ENCODE data around the gene C13orf46. TPM values are rescaled to one million over a fixed set of nuclear protein-coding genes. Genes with fewer than 3 reads are reported as not detected.

Gene C13orf46
- total RNA-seq, 2 donors from 2014 or later, result 0.61 to 3.6 TPM

- ATAC-seq, result no peak
- H3K9me3 Mint-ChIP-seq, result no peaks in the 10 kb centered on the region
- peaks cover 23 to 26% of the 10 kb centered on the region in 2 donors for H3K36me3 Mint-ChIP-seq
- peak overlapping the region in 1 of 2 donors; percentile 15 for H3K27ac Mint-ChIP-seq
- DNase-seq (ENCODE audit: low spot score in 2 of 2), result peak in 1 of 2 donors; percentile 50
Observed at GRCh38 chr13:113981194-113981605, 7.3 kb upstream of the C13orf46 start.

- ATAC-seq (no peak), DNase-seq (ENCODE audit: low spot score in 2 of 2) (no peak)
- no peaks in the 10 kb centered on the region for H3K9me3 Mint-ChIP-seq
- H3K27ac Mint-ChIP-seq, result peak overlapping the region in 1 of 2 donors; percentile 15
- H3K36me3 Mint-ChIP-seq, result peaks cover 23 to 26% of the 10 kb centered on the region in 2 donors
Observed at GRCh38 chr13:113980489-113981064, 6.7 kb upstream of the C13orf46 start.

GRCh38 chr13:113979791-113980471, 6.1 kb upstream of the C13orf46 start:
- peaks cover 23 to 26% of the 10 kb centered on the region in 2 donors for H3K36me3 Mint-ChIP-seq
- H3K27ac Mint-ChIP-seq, result peak overlapping the region in 1 of 2 donors; percentile 15
- H3K9me3 Mint-ChIP-seq, result no peaks in the 10 kb centered on the region
- ATAC-seq (peak in 1 of 2 donors; percentile 19), DNase-seq (ENCODE audit: low spot score in 2 of 2) (no peak)

- Mint-ChIP-seq H3K9me3 (no peaks in the 10 kb centered on the region), H3K36me3 (peaks cover 23 to 26% of the 10 kb centered on the region in 2 donors), H3K27ac (peak overlapping the region; percentile 14 to 15)
- DNase-seq (ENCODE audit: low spot score in 2 of 2) (no peak), ATAC-seq (no peak)
Observed at GRCh38 chr13:113978741-113979481, 5.0 kb upstream of the C13orf46 start.

GRCh38 chr13:113977976-113978375, 4.1 kb upstream of the C13orf46 start:
- H3K9me3 Mint-ChIP-seq, result no peaks in the 10 kb centered on the region
- no peak for ATAC-seq
- DNase-seq (ENCODE audit: low spot score in 2 of 2), result no peak
- peaks cover 23 to 26% of the 10 kb centered on the region in 2 donors for H3K36me3 Mint-ChIP-seq
- H3K27ac Mint-ChIP-seq, result peak overlapping the region in 1 of 2 donors; percentile 50

GRCh38 chr13:113976711-113977684, 3.1 kb upstream of the C13orf46 start:
- Mint-ChIP-seq H3K27ac (peak overlapping the region in 1 of 2 donors; percentile 79), H3K36me3 (peaks cover 23 to 26% of the 10 kb centered on the region in 2 donors), H3K9me3 (no peaks in the 10 kb centered on the region)
- no peak for DNase-seq (ENCODE audit: low spot score in 2 of 2)
- no peak for ATAC-seq

GRCh38 chr13:113975416-113975815, 1.5 kb upstream of the C13orf46 start:
- peaks cover 15 to 19% of the 10 kb centered on the region in 2 donors for H3K36me3 Mint-ChIP-seq
- no peaks in the 10 kb centered on the region for H3K9me3 Mint-ChIP-seq
- ATAC-seq, result no peak
- H3K27ac Mint-ChIP-seq, result no peak overlapping the region
- DNase-seq (ENCODE audit: low spot score in 2 of 2), result no peak

- ATAC-seq (no peak), DNase-seq (ENCODE audit: low spot score in 2 of 2) (no peak)
- Mint-ChIP-seq H3K9me3 (no peaks in the 10 kb centered on the region), H3K27ac (no peak overlapping the region), H3K36me3 (peaks cover 11% of the 10 kb centered on the region in 2 donors)
Observed at GRCh38 chr13:113974304-113975281, 717 bp upstream of the C13orf46 start.

GRCh38 chr13:113972451-113973217, 1.2 kb downstream of the C13orf46 start:
- ATAC-seq, result no peak
- Mint-ChIP-seq H3K36me3 (peaks cover 4 to 5% of the 10 kb centered on the region in 2 donors), H3K27ac (peak overlapping the region in 1 of 2 donors; percentile 69), H3K9me3 (no peaks in the 10 kb centered on the region)
- peak in 1 of 2 donors; percentile 44 for DNase-seq (ENCODE audit: low spot score in 2 of 2)

GRCh38 chr13:113971471-113972231, 2.2 kb downstream of the C13orf46 start:
- DNase-seq (ENCODE audit: low spot score in 2 of 2) (peak in 1 of 2 donors; percentile 52), ATAC-seq (no peak)
- H3K36me3 Mint-ChIP-seq, result no peaks in the 10 kb centered on the region
- H3K9me3 Mint-ChIP-seq, result no peaks in the 10 kb centered on the region
- peak overlapping the region in 1 of 2 donors; percentile 69 for H3K27ac Mint-ChIP-seq

GRCh38 chr13:113970810-113971470, 2.9 kb downstream of the C13orf46 start:
- Mint-ChIP-seq H3K36me3 (no peaks in the 10 kb centered on the region), H3K9me3 (no peaks in the 10 kb centered on the region), H3K27ac (peak overlapping the region in 1 of 2 donors; percentile 65)
- ATAC-seq (no peak), DNase-seq (ENCODE audit: low spot score in 2 of 2) (peak in 1 of 2 donors; percentile 13)

- H3K36me3 Mint-ChIP-seq, result no peaks in the 10 kb centered on the region
- no peak for ATAC-seq
- no peaks in the 10 kb centered on the region for H3K9me3 Mint-ChIP-seq
- peak in 1 of 2 donors; percentile 51 for DNase-seq (ENCODE audit: low spot score in 2 of 2)
- no peak overlapping the region for H3K27ac Mint-ChIP-seq
Observed at GRCh38 chr13:113969973-113970611, 3.8 kb downstream of the C13orf46 start.

Measured in activated naive CD4-positive, alpha-beta T cell treated with anti-CD3 and anti-CD28 coated beads, Interleukin-2, amount 50 U/mL, for 72 hours (primary cell).